ENCODE data around the gene LHX6.

LHX6 gene

GRCh38 chr9:122228568-122229484 lies at the start of gene LHX6:
TSS of gene LHX6 (minus strand) at chr9:122228957. CDS start at chr9:122228740, 217 bp downstream.
- DNase-seq (ENCODE audit: low read depth) = peak; percentile 70

GRCh38 chr9:122277285-122277897 lies 48.6 kb upstream of the LHX6 start:
- no peak for DNase-seq (ENCODE audit: low read depth)

- DNase-seq (ENCODE audit: low read depth) = no peak
Observed at GRCh38 chr9:122276096-122276495, 47.3 kb upstream of the LHX6 start.

- no peak for DNase-seq (ENCODE audit: low read depth)
Observed at GRCh38 chr9:122274055-122274454, 45.3 kb upstream of the LHX6 start.

GRCh38 chr9:122268041-122268814 lies 39.5 kb upstream of the LHX6 start:
- DNase-seq (ENCODE audit: low read depth) = no peak

GRCh38 chr9:122265149-122265915 lies 36.6 kb upstream of the LHX6 start:
- DNase-seq (ENCODE audit: low read depth) = peak; percentile 52

- DNase-seq (ENCODE audit: low read depth) = peak; percentile 93
Observed at GRCh38 chr9:122264360-122265148, 35.8 kb upstream of the LHX6 start, which contains the start of the genes MRRF and RBM18. TSS of gene MRRF (plus strand) at chr9:122264882. CDS start at chr9:122270892, 6,010 bp downstream. TSS of gene RBM18 (minus strand) at chr9:122264840. CDS start at chr9:122261492, 3,348 bp downstream.

- DNase-seq (ENCODE audit: low read depth) = peak; percentile 35
Observed at GRCh38 chr9:122263699-122264349, 35.1 kb upstream of the LHX6 start.

- DNase-seq (ENCODE audit: low read depth) = no peak
Observed at GRCh38 chr9:122262073-122262472, 33.3 kb upstream of the LHX6 start.

GRCh38 chr9:122261469-122261881 lies 32.7 kb upstream of the LHX6 start:
- DNase-seq (ENCODE audit: low read depth) = peak; percentile 17

- DNase-seq (ENCODE audit: low read depth) = no peak
Observed at GRCh38 chr9:122258886-122259415, 30.2 kb upstream of the LHX6 start.

- DNase-seq (ENCODE audit: low read depth) = no peak
Observed at GRCh38 chr9:122256206-122256605, 27.4 kb upstream of the LHX6 start.

GRCh38 chr9:122254761-122255160 lies 26.0 kb upstream of the LHX6 start:
- DNase-seq (ENCODE audit: low read depth) = no peak

- no peak for DNase-seq (ENCODE audit: low read depth)
Observed at GRCh38 chr9:122252796-122253195, 24.0 kb upstream of the LHX6 start.

- DNase-seq (ENCODE audit: low read depth) = no peak
Observed at GRCh38 chr9:122251351-122251750, 22.6 kb upstream of the LHX6 start.

GRCh38 chr9:122248448-122248865 lies 19.7 kb upstream of the LHX6 start:
- no peak for DNase-seq (ENCODE audit: low read depth)

- no peak for DNase-seq (ENCODE audit: low read depth)
Observed at GRCh38 chr9:122246666-122247065, 17.9 kb upstream of the LHX6 start.

- DNase-seq (ENCODE audit: low read depth) = no peak
Observed at GRCh38 chr9:122244349-122244748, 15.6 kb upstream of the LHX6 start.

- no peak for DNase-seq (ENCODE audit: low read depth)
Observed at GRCh38 chr9:122239722-122240121, 11.0 kb upstream of the LHX6 start.

GRCh38 chr9:122236681-122237080 lies 7.9 kb upstream of the LHX6 start:
- peak; percentile 33 for DNase-seq (ENCODE audit: low read depth)

All from ELR (cell line).